HepG2 (cell line): Measurements from ENCODE around the gene ZFP36. TPM values are rescaled to one million over a fixed set of nuclear protein-coding genes. Genes with fewer than 3 reads are reported as not detected.

ENCODE experiments used
- ELF3 ChIP-seq: IDR thresholded peaks from 2 replicates; pipeline ENCODE4 v1.6.1; 2016; ENCODE audit warnings: missing genetic modification reagents, missing compliant biosample characterization
- HDAC2 ChIP-seq: sonication (generic); formaldehyde crosslinking; IDR thresholded peaks from 2 replicates; pipeline ENCODE4 v1.4.0; 2020; ENCODE audit warnings: missing genetic modification reagents
- KIAA2018 ChIP-seq: sonication (generic); formaldehyde crosslinking; IDR thresholded peaks from 2 replicates; pipeline ENCODE4 v1.5.0; 2020; ENCODE audit warnings: mild to moderate bottlenecking, missing genetic modification reagents, borderline replicate concordance
- KLF16 ChIP-seq, 2 experiments: sonication (generic) in 1 of 2; formaldehyde crosslinking in 1 of 2; IDR thresholded peaks; 2 replicates each; pipeline versions ENCODE4 v1.6.1 to v1.8.0; 2016 to 2023; ENCODE audit warnings: missing genetic modification reagents in 2 of 2, missing compliant biosample characterization in 1 of 2
- MTF1 ChIP-seq: sonication (generic); formaldehyde crosslinking; IDR thresholded peaks from 2 replicates; pipeline ENCODE4 v1.5.0; 2020; ENCODE audit warnings: missing genetic modification reagents
- NCOA5 ChIP-seq: sonication (generic); formaldehyde crosslinking; IDR thresholded peaks from 2 replicates; pipeline ENCODE4 v1.4.0; 2020; ENCODE audit warnings: missing genetic modification reagents
- RCOR2 ChIP-seq: IDR thresholded peaks from 2 replicates; pipeline ENCODE4 v1.6.1; 2016; ENCODE audit warnings: missing biosample characterization, missing genetic modification reagents
- REXO4 ChIP-seq: sonication (generic); formaldehyde crosslinking; IDR thresholded peaks from 2 replicates; pipeline ENCODE4 v1.8.0; 2022; ENCODE audit warnings: missing genetic modification reagents, mild to moderate bottlenecking, borderline replicate concordance
- RXRB ChIP-seq: IDR thresholded peaks from 2 replicates; pipeline ENCODE4 v1.6.1; 2016; ENCODE audit warnings: borderline replicate concordance, missing genetic modification reagents, missing compliant biosample characterization
- SALL1 ChIP-seq: sonication (generic); formaldehyde crosslinking; IDR thresholded peaks from 2 replicates; pipeline ENCODE4 v1.8.0; 2022; ENCODE audit warnings: mild to moderate bottlenecking, missing genetic modification reagents
- SRSF9 ChIP-seq: fragments of 200-400 bp; formaldehyde crosslinking; IDR thresholded peaks from 2 replicates; pipeline ENCODE4 v1.6.1; 2018; ENCODE audit warnings: borderline replicate concordance, mild to moderate bottlenecking, low read depth, low read length; ENCODE audit not compliant: insufficient read depth, poor library complexity, severe bottlenecking
- ZNF234 ChIP-seq: sonication (generic); formaldehyde crosslinking; conservative IDR thresholded peaks from 2 replicates; pipeline ENCODE4 v1.5.1; 2020; ENCODE audit warnings: mild to moderate bottlenecking, missing genetic modification reagents
- ZNF281 ChIP-seq: sonication (generic); formaldehyde crosslinking; IDR thresholded peaks from 2 replicates; pipeline ENCODE4 v1.4.0; 2020; ENCODE audit warnings: missing genetic modification reagents, borderline replicate concordance
- ZNF383 ChIP-seq: sonication (generic); formaldehyde crosslinking; IDR thresholded peaks from 2 replicates; pipeline ENCODE4 v1.4.0; 2020; ENCODE audit warnings: missing genetic modification reagents, mild to moderate bottlenecking, borderline replicate concordance
- ZSCAN25 ChIP-seq: sonication (generic); formaldehyde crosslinking; IDR thresholded peaks from 2 replicates; pipeline ENCODE4 v1.8.0; 2022; ENCODE audit warnings: mild to moderate bottlenecking, missing genetic modification reagents
- polyA plus RNA-seq, 8 experiments: library from polyadenylated mRNA; depleted of rRNA in 3 of 8; stranded (reverse) in 7 of 8; unstranded in 1 of 8; fragments of >200 nt; fragmentation: Illumina TruSeq in 4 of 8; extraction: Trizol in 4 of 8; gene quantifications; 2 replicates each; pipeline versions ENCODE4 v1.2.1 to v1.2.3, GENCODE V29; 2011 to 2016; ENCODE audit warnings: low read depth in 4 of 8, missing spikeins in 1 of 8, mixed read lengths in 1 of 8; ENCODE audit not compliant: insufficient read depth in 1 of 8
- total RNA-seq, 5 experiments: library from RNA; depleted of rRNA; stranded (reverse); fragments of >200 nt; fragmentation: Illumina TruSeq; extraction: Trizol; gene quantifications; 2 replicates each; pipeline ENCODE4 v1.2.3, GENCODE V29; 2016; ENCODE audit warnings: low read depth in 1 of 5
- TF ChIP-seq, protein P1 (sequence below): sonication (generic); formaldehyde crosslinking; IDR thresholded peaks from 2 replicates; pipeline ENCODE4 v1.4.0; 2020; ENCODE audit warnings: missing genetic modification reagents

Gene ZFP36
- total and polyA plus RNA-seq, 2 of the 13 experiments (the other 11 are each of a cell fraction or from before 2014, with no cell fraction given) = 1.4 to 1.7 TPM

GRCh38 chr19:39411081-39411831 lies 4.6 kb downstream of the ZFP36 start (continued):
- TF ChIP-seq KIAA2018 (CRISPR knock-in tag) (0 out of 2 replicates have a peak, but pooled peaks have one; percentile 22), ZNF383 (CRISPR knock-in tag) (no peak), KLF16 (CRISPR knock-in tag; IDR thresholded peaks at IDR 0.05) (0 out of 4 replicates have a peak, but pooled peaks of 1 of the 2 experiments have one; percentile 21), RXRB (CRISPR knock-in tag) (peak; percentile 90), ZSCAN25 (CRISPR knock-in tag) (no peak), ZNF281 (CRISPR knock-in tag) (peak; percentile 88), ELF3 (CRISPR knock-in tag) (peak; percentile 51; the same call in 1 of the 2 replicates), SALL1 (CRISPR knock-in tag) (peak; percentile 88), SRSF9 (no peak), ZNF234 (CRISPR knock-in tag) (no peak), REXO4 (CRISPR knock-in tag) (no peak), HDAC2 (CRISPR knock-in tag) (peak; percentile 58), MTF1 (CRISPR knock-in tag) (no peak), NCOA5 (no peak), RCOR2 (CRISPR knock-in tag) (no peak)
- TF ChIP-seq, protein P1, sequence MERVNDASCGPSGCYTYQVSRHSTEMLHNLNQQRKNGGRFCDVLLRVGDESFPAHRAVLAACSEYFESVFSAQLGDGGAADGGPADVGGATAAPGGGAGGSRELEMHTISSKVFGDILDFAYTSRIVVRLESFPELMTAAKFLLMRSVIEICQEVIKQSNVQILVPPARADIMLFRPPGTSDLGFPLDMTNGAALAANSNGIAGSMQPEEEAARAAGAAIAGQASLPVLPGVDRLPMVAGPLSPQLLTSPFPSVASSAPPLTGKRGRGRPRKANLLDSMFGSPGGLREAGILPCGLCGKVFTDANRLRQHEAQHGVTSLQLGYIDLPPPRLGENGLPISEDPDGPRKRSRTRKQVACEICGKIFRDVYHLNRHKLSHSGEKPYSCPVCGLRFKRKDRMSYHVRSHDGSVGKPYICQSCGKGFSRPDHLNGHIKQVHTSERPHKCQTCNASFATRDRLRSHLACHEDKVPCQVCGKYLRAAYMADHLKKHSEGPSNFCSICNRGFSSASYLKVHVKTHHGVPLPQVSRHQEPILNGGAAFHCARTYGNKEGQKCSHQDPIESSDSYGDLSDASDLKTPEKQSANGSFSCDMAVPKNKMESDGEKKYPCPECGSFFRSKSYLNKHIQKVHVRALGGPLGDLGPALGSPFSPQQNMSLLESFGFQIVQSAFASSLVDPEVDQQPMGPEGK (CRISPR knock-in tag) = peak; percentile 68; the same call in 1 of the 2 replicates
